Measurements from ENCODE around the gene WDR48.
A peak's percentile ranks its signal among the peaks of the same experiment; 100 is the strongest.

The WDR48 gene

DNA sequence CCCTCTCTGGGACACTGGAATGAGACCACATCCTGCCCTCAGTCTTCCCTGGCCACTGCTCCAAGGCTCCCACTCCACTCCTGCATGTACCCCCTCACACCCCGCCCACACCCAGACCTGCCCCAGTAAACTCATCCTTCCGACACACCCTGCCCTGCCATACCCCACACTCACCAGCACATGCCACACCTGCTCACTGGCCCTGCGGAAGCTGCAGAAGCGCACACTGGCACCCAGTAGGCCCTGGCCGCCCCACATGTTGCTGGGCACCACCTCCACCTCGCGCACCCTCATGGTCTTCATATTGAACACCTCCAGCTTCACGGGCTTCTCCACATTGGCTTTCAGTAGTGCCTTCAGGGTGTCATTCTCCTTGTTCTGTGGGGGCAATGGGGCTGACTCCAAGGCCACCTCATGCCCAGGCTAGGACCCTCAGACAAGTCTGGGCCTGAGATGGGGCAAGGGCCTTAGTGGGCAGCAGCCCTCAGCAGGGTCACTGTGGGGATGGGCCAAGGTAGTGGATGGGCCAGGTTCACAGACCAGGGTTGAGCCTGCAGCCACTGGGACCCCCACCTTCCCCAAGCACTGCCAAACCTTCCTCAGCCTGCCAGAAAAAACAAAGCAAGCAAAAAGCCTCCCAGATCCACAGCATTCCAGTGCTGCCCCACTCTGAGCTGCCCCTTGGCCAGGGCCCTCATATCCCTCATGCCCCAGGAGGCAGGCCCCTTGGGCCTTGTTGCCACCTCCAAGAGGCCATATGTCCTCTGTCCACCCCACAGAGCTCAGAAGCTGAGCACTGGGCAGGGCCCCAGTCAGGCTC is 50.9 kb downstream of the WDR48 start:
- DNase-seq: no peak

DNA sequence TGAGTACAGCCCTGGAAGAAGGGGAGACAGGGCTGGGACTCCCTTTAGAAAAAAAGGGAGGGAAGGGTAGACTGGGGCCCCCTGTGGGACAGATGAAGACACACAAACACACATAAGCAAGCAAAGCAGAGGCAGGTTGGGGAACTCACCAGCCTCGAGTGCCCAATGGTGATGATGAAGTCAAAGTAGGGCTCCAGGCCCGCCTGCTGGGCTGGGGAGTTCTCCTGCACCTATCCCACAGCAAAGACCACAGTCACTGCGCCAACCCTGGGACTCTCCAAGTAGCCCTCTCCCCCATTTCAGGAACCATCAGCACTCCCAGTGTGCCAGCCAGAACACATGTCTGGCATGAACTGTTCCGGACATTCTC is 51.5 kb downstream of the WDR48 start:
- DNase-seq: no peak

DNA sequence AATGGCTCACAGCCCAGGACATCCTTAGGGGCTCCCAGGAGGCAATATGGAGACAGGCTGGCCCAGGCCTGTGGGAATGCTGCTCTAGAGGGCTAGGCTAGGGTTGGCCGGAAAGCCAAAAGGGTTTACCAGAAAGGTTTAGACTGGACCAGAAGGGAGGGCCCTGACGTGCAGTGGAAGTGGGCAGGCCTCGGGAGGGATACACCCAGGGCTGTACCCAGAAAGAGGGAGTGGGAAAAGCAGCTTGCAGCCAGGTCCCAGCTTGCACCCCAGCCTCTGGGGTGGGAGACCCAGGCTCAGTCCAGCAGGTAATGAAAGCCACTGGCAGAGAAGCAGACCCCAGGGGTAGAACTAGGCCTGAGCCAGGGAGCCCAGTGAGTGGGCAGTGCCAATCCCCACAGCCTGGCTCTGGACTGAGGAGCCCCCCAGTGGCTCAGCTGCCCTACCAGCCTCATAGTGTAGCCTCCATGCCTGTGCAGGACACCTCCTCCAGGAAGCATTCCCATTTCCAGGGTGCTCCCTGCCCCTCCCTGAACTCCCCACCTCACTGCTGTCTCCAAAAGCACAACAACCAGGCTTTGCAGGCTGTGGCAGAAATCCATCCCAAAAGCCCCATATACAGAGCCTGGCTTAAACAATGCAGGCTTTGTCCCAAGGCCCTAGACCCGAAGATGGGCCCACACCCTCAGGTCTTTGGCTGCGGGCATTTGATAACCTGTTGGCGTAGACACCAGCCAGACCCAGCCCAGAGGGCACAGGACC is 52.2 kb downstream of the WDR48 start:
- no peak for DNase-seq

DNA sequence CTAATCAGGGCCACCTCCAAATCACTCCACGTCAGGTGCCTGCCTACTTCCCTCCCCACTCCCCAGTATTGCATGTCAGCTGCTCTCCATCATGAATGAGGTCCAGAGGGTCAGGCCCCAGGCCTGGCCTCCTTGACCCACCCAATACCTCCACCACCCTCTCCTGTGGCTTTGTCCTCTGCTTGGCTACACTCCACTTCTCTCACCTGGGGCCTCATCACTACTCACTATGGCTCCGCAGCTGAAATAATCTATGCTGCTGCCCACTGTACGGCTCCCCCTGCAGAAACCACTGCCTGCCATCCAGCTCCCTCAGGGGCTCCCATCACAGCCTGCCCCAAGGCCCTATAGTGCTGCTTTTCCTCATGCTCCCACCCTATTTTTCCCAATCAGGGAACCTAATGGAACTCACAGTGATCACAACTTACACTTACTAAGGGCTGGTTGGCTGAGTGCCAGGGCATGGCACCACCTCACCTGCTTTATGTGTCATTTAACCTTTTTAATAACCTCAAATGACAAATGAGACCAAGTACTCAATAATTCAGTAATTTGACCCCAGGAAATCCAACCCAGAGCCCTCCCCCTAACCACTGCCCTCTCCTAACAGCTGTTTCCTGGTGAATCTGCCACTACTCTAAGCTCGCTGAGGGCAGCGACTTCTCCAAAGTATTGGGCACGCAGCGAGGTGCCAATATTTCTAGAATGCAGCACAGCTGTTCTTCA is 53.3 kb downstream of the WDR48 start:
- no peak for DNase-seq

DNA sequence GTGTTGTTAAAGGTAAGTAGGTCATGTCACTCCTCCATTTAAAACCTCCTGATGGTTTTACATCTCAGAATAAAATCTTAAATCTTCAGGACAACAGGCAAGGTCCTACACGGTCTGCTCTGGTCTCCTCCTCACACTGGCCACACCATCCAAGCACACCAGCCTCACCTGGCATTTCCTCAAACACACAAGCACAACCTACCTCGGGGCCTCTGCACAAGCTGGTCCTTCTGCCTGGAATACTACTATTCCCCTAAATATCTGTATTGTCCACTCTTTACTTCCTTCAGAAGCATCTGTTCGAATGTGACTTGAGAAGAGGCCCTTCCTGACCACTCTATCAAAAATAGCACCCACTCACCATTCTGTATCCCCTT is 53.9 kb downstream of the WDR48 start:
- DNase-seq: no peak

DNA sequence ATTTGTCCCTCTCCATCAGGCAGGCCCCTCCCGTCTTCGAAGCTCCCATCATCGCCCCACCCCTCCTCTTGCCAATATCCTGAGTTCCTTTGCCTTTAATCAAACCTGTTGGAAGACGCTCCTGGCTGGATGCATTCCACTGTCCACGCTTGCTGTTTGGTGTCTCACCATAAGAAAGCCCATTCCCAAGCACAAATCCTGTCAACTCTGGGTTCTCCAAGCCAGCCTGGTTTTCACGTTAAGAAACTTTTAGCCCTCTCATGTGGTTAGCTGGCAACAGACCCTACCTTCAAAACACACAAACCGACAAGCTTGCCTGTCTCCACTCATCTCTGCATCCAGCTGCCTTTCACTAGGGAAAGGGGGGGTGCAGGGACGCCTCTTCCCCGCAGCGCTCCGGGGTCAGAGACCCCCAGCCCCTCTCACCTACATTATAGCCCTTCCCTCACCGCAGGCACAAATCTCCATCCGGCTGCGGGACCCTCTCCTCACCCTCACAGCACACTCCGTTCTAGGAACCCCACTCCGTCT is 54.5 kb downstream of the WDR48 start:
- DNase-seq: no peak

DNA sequence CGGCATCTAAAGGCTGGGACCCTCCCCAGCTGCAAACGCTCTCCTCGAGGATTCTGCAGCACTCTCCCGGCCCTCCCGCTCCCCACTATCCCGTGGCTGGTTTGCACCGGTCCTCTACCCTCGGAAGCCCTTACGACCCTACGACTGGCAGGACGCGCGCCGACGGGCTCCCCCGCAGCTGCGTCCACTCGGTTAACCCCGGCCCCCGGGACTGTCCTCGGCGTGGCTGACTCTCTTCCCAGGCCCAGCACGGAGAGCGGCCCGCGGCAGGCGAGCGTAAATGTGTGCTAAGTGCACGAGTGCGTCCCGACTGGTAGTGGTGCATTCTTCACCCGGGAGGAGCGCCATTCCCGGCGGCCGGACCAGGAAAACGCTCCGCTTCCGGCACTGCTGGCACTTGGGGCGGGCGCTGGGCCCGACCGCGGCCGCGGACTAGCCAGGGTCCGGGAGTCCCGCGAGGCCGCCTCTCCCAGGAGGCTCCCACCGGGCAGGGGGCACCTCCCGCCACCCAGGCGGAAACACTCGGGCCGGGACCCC is 55.1 kb downstream of the WDR48 start:
- no peak for DNase-seq

DNA sequence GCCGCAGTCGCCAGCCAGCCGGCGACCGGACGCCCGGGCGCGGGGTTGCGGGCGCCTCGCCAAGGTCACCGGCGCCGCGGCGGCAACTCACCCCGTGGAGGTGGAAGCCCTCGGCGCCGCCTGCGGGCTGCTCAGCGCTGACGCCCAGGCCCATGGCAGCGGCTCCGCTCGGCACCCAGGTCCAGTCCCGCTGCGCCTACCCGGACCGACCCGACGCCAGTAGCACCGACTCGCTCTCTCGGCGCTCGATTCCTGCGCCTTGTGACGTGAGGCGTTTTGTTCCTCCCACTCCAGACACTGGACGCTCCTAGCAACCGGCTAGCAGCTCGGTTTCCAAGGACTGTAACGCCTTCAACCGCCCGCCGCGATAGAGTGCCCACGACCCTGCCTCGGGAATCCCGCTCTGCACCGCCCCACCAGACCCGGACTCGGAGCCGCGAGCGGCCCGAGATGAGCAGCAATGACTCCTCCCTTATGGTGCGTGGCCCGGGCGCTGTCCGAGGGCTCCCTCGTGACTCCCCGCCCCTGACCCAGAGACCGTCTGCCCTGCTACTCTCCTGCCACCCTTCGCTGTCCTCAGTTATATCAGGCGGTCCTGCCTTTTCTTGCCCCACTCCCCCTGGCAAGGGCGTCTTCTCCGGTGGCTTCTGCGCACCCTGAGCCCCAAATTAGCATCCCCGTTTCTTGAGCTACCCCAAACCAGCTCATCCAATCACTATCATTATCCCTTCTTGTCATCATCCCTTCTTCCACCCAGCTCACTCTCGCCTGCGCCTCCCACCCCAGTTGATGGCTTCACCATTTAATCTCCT is 55.8 kb downstream of the WDR48 start, which contains the start of the genes GORASP1 and TTC21A:
TSS of gene GORASP1 (minus strand) at position 240 of the 812 bp plus-strand sequence. CDS start at position 154, 86 bp downstream.
TSS of gene TTC21A (plus strand) at position 293 of the 812 bp plus-strand sequence. CDS start at position 451, 158 bp downstream.
- DNase-seq: peak; percentile 42

DNA sequence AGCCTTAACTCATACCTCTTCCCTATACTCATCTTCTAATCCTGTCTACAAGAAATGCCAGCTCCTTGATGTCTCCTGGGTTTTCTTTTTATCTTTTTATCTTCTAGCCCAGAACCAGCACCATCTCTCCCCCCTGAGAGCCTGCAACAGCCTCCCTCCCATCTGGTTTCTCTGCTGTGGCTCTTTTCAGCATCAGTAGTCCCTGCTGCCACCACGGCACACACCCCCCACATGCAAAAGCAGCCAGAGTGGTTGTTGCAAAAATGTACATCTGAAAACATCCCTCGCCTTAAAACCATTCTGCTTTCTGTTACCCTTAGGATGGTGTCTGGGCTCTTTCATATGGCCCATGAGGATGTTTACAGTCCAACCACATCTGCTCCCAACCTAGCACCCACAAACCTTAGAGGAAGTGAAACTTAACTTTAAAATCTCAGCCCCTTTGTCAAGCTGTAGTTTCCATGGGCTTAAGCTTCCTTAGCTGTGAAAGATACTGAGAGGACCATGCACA is 56.4 kb downstream of the WDR48 start:
- DNase-seq: no peak

DNA sequence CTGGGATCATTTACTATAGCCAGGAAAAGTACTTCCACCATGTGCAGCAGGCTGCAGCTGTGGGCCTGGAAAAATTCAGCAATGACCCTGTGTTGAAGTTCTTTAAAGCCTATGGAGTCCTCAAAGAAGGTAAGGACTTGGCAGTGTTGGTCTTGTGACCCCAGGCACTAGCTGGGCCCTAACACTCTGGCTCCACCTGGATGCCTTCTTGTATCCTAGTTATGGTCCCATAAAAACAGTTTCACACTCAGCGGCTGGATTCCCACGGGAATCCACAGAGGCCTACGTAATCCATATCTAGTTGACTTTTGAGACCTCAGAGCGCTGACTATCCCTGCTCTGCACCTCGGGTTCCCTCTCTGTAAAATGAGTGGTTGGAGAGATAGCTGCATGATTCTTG is 57.3 kb downstream of the WDR48 start:
- DNase-seq: no peak

DNA sequence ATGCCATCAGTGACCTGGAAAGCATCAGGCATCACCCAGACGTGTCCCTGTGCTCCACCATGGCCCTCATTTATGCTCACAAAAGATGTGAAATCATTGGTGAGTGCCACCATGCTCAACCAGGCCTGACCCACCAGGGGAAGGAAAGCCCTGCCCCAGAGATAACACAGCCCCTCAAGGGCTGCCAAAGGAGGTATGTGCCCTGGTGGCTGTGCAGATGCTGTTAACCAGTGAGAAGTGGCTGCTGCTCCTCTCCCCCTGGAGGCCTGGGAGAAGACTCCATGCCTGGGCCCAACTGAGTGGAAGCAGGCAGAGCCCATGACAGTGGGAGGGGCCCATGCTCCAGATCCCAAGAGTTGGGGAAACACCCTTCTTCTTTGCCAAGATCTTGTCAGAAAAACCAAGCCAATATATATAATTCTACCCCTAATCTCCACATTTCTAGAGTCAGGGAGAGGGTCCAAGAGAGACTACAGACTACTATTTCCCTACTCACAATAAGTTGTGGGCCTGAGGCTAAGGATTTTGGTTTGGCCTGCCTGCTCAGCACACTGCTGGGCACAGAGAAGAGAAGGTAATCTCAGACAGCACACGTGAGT is 58.3 kb downstream of the WDR48 start:
- no peak for DNase-seq

DNA sequence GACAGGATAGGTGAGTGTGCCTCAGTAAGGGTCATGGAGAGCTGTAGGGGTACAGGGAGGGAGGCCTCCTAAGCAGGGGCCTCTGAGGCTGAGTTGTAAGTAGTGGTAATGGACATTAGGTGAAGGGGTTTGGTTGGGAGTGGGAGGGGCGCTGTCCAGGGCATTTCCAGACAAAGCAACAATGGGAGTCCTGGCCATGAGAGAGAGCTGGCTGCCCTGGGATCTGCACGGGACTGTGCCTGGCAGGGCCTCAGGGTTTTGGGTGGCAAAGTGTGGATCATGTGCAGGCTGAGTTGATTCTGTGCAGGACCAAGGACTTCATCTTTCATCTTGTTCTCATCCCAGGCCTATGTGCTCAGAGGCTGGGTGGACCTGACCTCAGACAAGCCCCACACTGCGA is 60.3 kb downstream of the WDR48 start:
- no peak for DNase-seq

DNA sequence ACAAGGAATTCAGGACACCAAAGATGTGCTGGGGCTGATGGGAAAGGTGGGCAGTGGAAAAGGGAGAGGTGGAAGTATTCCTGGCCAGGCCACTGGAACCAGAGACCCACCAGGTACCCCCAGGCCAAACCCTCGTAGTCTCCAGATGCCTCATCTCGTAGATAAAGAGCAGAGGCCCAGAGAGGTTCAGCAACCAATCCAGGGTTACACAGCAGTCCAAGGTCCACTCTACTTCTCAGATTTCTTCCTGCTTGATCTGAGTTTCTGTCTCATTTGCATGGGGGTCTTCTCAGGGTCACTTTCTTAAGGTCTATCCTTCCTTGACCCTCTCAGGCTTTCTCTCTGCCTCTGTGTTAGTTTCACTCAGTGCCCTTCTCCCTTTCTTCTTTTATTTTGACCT is 60.7 kb downstream of the WDR48 start:
- DNase-seq: no peak

DNA sequence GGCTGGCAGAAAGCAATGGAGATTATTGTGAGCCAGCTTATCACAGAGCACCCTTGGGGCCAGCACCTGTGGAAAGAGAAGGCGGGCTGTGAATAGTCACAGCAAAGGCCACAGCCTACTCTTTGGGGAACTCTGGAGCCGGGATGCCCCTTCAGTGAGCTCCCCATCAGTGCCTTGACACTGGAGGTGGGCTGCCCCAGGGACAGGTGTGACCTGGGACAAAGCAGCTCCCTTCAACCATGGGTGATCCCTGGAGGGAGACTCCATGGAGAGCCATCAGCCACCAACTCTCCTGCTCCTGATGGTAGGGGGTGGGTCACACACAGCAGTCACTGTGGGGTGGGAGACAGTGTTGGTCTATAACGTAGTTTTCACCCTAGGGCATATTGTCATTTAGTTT is 61.5 kb downstream of the WDR48 start:
- DNase-seq: no peak

DNA sequence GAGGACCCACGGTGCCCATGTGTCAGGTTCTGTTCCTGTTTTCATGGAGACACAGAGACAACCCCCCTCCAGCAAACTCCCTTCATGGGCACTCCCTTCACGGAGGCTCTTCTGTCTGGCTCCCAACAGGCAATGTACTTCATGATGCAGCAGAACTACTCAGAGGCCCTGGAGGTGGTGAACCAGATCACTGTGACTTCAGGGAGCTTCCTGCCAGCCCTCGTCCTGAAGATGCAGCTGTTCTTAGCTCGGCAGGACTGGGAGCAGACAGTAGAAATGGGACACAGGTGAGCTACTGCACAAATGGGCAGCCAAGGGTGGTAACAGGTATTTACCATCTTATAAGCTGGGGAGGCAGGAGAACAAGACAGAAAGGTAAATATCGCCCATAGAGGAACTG is 62.6 kb downstream of the WDR48 start:
- DNase-seq: no peak

DNA sequence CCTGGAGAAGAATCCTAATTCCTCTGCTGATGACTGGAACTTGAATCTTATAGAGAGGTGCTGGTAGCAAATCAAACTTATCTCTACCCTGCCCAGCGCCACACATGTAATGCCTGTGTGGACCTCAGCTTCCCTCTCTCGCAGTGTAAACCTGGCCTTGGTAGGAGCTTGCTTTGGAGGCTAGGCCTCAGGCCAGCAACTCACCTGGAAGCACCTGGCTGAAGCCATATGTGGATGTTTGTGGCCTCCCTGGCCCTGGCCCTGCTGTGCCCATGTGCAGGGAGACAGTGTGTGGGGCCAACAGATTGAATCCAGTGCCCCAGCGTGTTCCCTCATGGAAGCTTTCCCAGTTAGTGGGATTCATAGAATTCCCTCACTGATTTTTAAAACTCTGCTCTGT is 64.1 kb downstream of the WDR48 start:
- no peak for DNase-seq

DNA sequence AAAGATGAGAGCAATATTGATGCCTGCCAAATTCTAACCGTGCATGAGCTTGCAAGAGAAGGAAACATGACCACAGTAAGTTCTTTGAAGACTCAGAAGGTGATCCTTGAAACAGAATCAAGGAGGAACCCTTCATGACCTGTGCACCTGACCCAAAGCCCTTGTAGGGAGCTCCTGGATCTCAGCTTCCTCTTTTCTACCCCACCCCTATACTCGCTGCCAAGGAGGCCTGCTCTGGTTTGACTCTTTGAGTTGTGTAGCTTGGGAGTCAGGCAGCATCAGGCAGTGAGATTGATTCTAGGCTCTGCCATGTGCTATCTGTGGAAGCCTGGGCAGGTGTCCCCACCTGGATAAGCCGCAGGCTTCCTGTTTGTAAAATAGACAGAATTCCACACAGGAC is 66.3 kb downstream of the WDR48 start:
- DNase-seq: no peak

DNA sequence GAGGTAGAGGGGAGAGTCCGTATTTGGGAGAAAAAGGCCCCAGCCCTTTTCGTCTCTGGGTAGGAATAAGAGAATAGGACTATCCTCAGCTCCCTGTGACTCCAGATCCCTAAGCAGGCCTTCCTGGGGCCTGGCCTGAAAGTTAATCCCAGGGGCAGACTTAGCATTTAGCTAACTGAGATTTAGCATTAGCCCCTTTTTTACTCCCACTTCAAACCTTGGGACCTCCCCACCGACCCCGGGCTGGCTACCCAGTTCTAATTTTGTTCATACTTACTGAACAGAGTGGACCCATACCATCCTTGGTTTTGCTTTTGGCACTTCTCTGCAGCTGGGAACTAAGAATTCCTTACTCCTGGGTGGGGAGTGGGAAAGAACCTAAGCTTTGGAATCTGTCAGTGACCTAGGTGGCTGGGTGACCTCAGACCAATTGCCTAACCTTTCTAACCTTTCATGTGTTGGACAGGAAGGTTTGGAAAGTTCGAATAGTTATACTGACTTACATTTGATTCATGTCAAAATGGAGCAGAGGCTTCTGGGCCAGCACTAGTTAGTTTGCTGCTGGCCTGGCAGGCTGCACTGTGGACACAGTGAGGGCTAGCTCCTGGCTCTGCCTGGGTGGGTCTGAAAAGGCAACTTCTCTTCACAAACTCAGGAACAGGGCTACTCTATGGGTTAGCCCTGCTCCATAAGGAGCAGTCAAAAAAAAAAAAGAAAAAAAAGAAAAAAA is 67.3 kb downstream of the WDR48 start:
- DNase-seq: no peak

DNA sequence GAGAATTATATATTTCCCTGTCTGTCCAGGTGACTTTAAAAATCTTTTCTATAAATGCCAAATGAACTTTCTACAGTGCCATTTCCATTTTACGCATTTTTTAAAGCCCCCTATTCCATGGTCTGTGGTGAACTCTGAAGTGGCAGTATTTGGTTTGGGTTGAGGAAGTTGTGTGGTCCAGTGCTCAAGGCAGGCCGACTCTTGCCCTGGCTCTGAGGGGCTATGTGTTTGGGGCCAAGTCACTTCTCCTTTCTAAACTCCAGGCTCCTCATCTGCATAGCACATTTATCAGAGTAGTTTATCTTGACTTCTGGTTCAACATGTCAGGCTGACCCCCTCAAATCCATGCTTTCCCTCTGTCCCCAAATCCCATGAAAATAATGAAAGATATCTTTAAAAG is 69.8 kb downstream of the WDR48 start:
- DNase-seq: no peak

DNA sequence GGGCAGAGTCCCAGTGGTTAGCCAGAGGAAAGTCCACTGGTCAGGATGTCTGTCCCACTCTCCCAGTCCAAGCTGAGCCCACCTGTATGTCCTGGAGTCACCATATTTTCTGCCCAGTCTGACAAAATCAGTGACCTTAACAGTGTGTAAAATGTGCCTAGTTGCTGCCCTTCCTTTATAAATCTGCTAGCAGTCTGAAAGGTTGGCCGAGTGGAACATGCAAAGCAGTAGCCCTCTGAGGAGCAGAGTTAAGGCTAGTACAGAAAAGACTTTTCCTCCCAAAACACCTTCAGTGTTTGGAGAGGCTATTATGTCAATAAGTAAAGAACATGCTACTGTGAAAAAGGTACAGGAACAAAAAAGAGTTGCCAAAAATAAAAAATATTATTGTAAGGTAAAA is 71.0 kb downstream of the WDR48 start:
- DNase-seq: no peak

All from NCI-H774 (cell line).